ENCODE data around the gene TMEM38B. TPM values are rescaled to one million over a fixed set of nuclear protein-coding genes. Genes with fewer than 3 reads are reported as not detected.

TMEM38B gene
- total and polyA plus RNA-seq, 2 of the 8 experiments (the other 6 are each of a cell fraction or from before 2014, with no cell fraction given): 10.6 to 12.4 TPM

DNA sequence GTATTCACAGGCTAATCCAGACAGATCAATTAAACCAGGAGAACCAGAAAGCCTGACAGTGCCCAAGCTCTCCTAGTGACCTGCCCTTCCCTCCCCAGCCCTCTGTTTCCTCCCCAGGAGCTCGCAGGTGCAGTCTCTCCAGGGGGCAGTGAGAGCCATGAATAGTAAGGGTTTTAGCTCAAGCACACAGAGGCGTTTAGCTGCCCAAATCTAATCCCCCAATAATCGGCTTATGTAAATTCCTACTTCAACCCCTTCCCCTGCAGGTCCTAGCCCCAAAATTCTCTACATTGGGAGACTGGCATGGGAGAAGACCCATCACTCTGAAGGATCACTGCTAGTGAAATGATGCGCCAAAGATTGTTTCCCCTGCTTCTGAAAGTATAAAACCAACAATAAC lies 42.5 kb upstream of the TMEM38B start:
- Histone ChIP-seq H3K9me3 (ENCODE audit: insufficient read depth in 2 of 2, low read depth in 1 of 2, low read length in 1 of 2) (no peaks in the 10 kb centered on the region), H3K79me2 (ENCODE audit: control insufficient read depth in 1 of 2, insufficient read depth in 2 of 2, low read length in 2 of 2) (no peaks in the 10 kb centered on the region), H2BK15ac (ENCODE audit: low read length) (no peak overlapping the region), H3K4me1 (replicated peaks in 1 of 4; ENCODE audit: control insufficient read depth in 3 of 4, insufficient read depth in 4 of 4, low read length in 3 of 4) (peaks cover 0 to 12% (median 4%) of the 10 kb centered on the region in 4 experiments; a peak in 5 of 7 replicates), H3K27me3 (replicated peaks in 1 of 4; ENCODE audit: control insufficient read depth in 3 of 4, extremely low read depth in 1 of 4, insufficient read depth in 3 of 4, low read length in 3 of 4) (peaks cover 7 to 21% (median 17%) of the 10 kb centered on the region in 4 experiments; a peak in 6 of 7 replicates), H4K91ac (replicated peaks; ENCODE audit: insufficient read length, low read length) (no peak overlapping the region), H3K56ac (replicated peaks; ENCODE audit: insufficient read length, low read depth, low read length) (no peak overlapping the region), H4K8ac (ENCODE audit: extremely low read depth, insufficient read depth, low read length) (no peak overlapping the region; the same call in 1 of the 2 replicates), H3K36me3 (ENCODE audit: control insufficient read depth in 2 of 4, insufficient read depth in 4 of 4, low read length in 3 of 4) (no peaks in the 10 kb centered on the region; a peak in 1 of 8 replicates), H3K4ac (replicated peaks; ENCODE audit: insufficient read length, low read depth, low read length) (no peak overlapping the region), H3K4me2 (ENCODE audit: insufficient read depth in 1 of 2, low read depth in 2 of 2, low read length in 2 of 2) (no peak overlapping the region), H2AFZ (ENCODE audit: low read length) (no peak overlapping the region), H3K27ac (ENCODE audit: low read depth, low read length) (no peak overlapping the region), H2BK5ac (ENCODE audit: low read depth, low read length) (no peak overlapping the region), H2BK20ac (ENCODE audit: low read length) (no peak overlapping the region), H3K23ac (ENCODE audit: insufficient read length) (no peak overlapping the region), H2BK12ac (ENCODE audit: low read depth, low read length) (no peak overlapping the region), H3K18ac (ENCODE audit: extremely low read depth, low read length) (no peak overlapping the region), H3K4me3 (ENCODE audit: extremely low read depth in 1 of 4, insufficient read depth in 2 of 4, low read depth in 3 of 4, low read length in 4 of 4) (no peak overlapping the region), H2AK5ac (ENCODE audit: low read depth, low read length) (no peak overlapping the region), H4K5ac (ENCODE audit: insufficient read length, low read depth, low read length) (no peak overlapping the region), H3K9ac (replicated peaks in 1 of 4; ENCODE audit: extremely low read depth in 1 of 4, low read depth in 3 of 4, low read length in 3 of 4) (no peak overlapping the region), H4K20me1 (replicated peaks in 1 of 2; ENCODE audit: control insufficient read depth in 1 of 2, insufficient read depth in 2 of 2, low read length in 2 of 2) (no peaks in the 10 kb centered on the region), H3K79me1 (ENCODE audit: low read depth, low read length) (no peaks in the 10 kb centered on the region), H3K23me2 (ENCODE audit: low read depth, low read length) (peaks cover 3% of the 10 kb centered on the region; the same call in 1 of the 2 replicates), H2BK120ac (replicated peaks; ENCODE audit: low read depth, low read length) (no peak overlapping the region), H3K14ac (ENCODE audit: insufficient read length) (no peak overlapping the region)
- POLR2A ChIA-PET (ENCODE audit: partially characterized antibody): interaction anchor here (0.6 kb wide), 1 partner anchor 12 kb away, joined by 3 read pairs; no protein-coding TSS in a partner anchor
- FAIRE-seq (no peak), DNase-seq (ENCODE audit: low read depth in 1 of 2, low spot score in 2 of 2) (no peak)
- CTCF ChIA-PET (ENCODE audit: partially characterized antibody): interaction anchor here (0.9 to 2.2 kb wide), 2 partner anchors 11 to 14 kb away, joined by 3 to 14 read pairs; no protein-coding TSS in a partner anchor
- 53% methylated on average over 4 of the region's 4 CpGs; no CpG with 5 or more reads in 1 of the 2 experiments for WGBS, 2 experiments (ENCODE audit: extremely low coverage in 1 of 2, insufficient coverage in 1 of 2, insufficient read length in 1 of 2, insufficient replicate concordance in 2 of 2, low coverage in 1 of 2, low lambda C conversion rate in 2 of 2, missing lambda C conversion rate in 1 of 2)
- peak; percentile 88; the same call in 1 of the 2 replicates for TF ChIP-seq TCF12 (IDR thresholded peaks at IDR 0.05; ENCODE audit: low read depth, low read length)
- no peak for TF ChIP-seq GTF2F1 (IDR thresholded peaks at IDR 0.05; ENCODE audit: borderline replicate concordance, low read depth, low read length)
- TF ChIP-seq CTBP2 (IDR thresholded peaks at IDR 0.05; ENCODE audit: borderline replicate concordance, insufficient read depth, insufficient read length, low read length): no peak
- TF ChIP-seq GABPA (IDR thresholded peaks at IDR 0.05; ENCODE audit: borderline replicate concordance, insufficient read depth, low read length): no peak
- no peak for TF ChIP-seq CEBPB (IDR thresholded peaks at IDR 0.05; ENCODE audit: low read depth, low read length)
- TF ChIP-seq CHD1 (IDR thresholded peaks at IDR 0.05; ENCODE audit: low read depth, low read length): no peak
- peak in 1 of 2 experiments; percentile 80; a peak in 1 of 4 replicates for TF ChIP-seq HDAC2 (IDR thresholded peaks at IDR 0.05; ENCODE audit: borderline replicate concordance in 1 of 2, low read depth in 2 of 2, low read length in 2 of 2)
- no peak for TF ChIP-seq TAF7 (optimal IDR thresholded peaks at IDR 0.05; ENCODE audit: borderline replicate concordance, low read depth, low read length)
- TF ChIP-seq SIX5 (IDR thresholded peaks at IDR 0.05; ENCODE audit: low read depth, low read length): no peak
- no peak for TF ChIP-seq ASH2L (IDR thresholded peaks at IDR 0.05; ENCODE audit: low read length)
- TF ChIP-seq, protein P1, sequence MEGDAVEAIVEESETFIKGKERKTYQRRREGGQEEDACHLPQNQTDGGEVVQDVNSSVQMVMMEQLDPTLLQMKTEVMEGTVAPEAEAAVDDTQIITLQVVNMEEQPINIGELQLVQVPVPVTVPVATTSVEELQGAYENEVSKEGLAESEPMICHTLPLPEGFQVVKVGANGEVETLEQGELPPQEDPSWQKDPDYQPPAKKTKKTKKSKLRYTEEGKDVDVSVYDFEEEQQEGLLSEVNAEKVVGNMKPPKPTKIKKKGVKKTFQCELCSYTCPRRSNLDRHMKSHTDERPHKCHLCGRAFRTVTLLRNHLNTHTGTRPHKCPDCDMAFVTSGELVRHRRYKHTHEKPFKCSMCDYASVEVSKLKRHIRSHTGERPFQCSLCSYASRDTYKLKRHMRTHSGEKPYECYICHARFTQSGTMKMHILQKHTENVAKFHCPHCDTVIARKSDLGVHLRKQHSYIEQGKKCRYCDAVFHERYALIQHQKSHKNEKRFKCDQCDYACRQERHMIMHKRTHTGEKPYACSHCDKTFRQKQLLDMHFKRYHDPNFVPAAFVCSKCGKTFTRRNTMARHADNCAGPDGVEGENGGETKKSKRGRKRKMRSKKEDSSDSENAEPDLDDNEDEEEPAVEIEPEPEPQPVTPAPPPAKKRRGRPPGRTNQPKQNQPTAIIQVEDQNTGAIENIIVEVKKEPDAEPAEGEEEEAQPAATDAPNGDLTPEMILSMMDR (IDR thresholded peaks at IDR 0.05; ENCODE audit: control extremely low read depth in 1 of 3, insufficient read depth in 1 of 3, low read depth in 1 of 3, low read length in 3 of 3): no peak
